HG03064 (cell line): Measurements from ENCODE around the gene PAX5.
"Not testable (repeated sequence)": the region's sequence is repeated elsewhere in the genome, so short reads cannot be mapped to it uniquely, and the experiment has no call there.

Experiments
- ATAC-seq: cut with Tn5 transposase; IDR thresholded peaks from one replicate; pipeline ENCODE4 v1.9.1; 2021; ENCODE audit warnings: low read depth; ENCODE audit not compliant: unreplicated experiment

The PAX5 gene

GRCh38 chr9:37033682-37034304 lies at the start of gene PAX5:
TSS of gene PAX5 (minus strand) at chr9:37034268. CDS start at chr9:37034031, 237 bp downstream.
- ATAC-seq = no peak

- ATAC-seq = no peak
Observed at GRCh38 chr9:37083654-37084053, 49.6 kb upstream of the PAX5 start.

GRCh38 chr9:37082214-37082765 lies 48.2 kb upstream of the PAX5 start:
- no peak for ATAC-seq

GRCh38 chr9:37081507-37081906 lies 47.4 kb upstream of the PAX5 start:
- ATAC-seq = not testable (repeated sequence)

- peak; percentile 19 for ATAC-seq
Observed at GRCh38 chr9:37080165-37080628, 46.1 kb upstream of the PAX5 start.

GRCh38 chr9:37079370-37080164 lies 45.5 kb upstream of the PAX5 start:
- peak; percentile 82 for ATAC-seq

- peak; percentile 57 for ATAC-seq
Observed at GRCh38 chr9:37074790-37075189, 40.7 kb upstream of the PAX5 start.

GRCh38 chr9:37066139-37066725 lies 32.2 kb upstream of the PAX5 start:
- no peak for ATAC-seq

- no peak for ATAC-seq
Observed at GRCh38 chr9:37062336-37062735, 28.3 kb upstream of the PAX5 start.

- ATAC-seq = no peak
Observed at GRCh38 chr9:37061768-37062167, 27.7 kb upstream of the PAX5 start.

- ATAC-seq = no peak
Observed at GRCh38 chr9:37060833-37061232, 26.8 kb upstream of the PAX5 start.

- ATAC-seq = no peak
Observed at GRCh38 chr9:37056046-37056920, 22.2 kb upstream of the PAX5 start.

- ATAC-seq = not testable (repeated sequence)
Observed at GRCh38 chr9:37054363-37054720, 20.3 kb upstream of the PAX5 start.

GRCh38 chr9:37053684-37054362 lies 19.8 kb upstream of the PAX5 start:
- no peak for ATAC-seq

GRCh38 chr9:37046683-37047082 lies 12.6 kb upstream of the PAX5 start:
- no peak for ATAC-seq

- ATAC-seq = no peak
Observed at GRCh38 chr9:37042421-37042820, 8.4 kb upstream of the PAX5 start.

GRCh38 chr9:37040508-37041127 lies 6.5 kb upstream of the PAX5 start:
- ATAC-seq = no peak

GRCh38 chr9:37038943-37039464 lies 4.9 kb upstream of the PAX5 start:
- ATAC-seq = no peak

GRCh38 chr9:37038302-37038942 lies 4.4 kb upstream of the PAX5 start:
- no peak for ATAC-seq
